GM23248 (cell line): ENCODE measurements around the gene EPPIN.

ENCODE experiments used
- EZH2 ChIP-seq: fragments of 200-600 bp; sonication (generic); IDR thresholded peaks from 2 replicates; pipeline ENCODE4 v1.6.1; 2018; ENCODE audit warnings: antibody characterized with exemption, mild to moderate bottlenecking; ENCODE audit not compliant: insufficient read depth, poor library complexity, severe bottlenecking
- EZH2phosphoT487 ChIP-seq: fragments of 200-600 bp; sonication (generic); IDR thresholded peaks from 2 replicates; pipeline ENCODE4 v1.6.1; 2018; ENCODE audit warnings: antibody characterized with exemption, moderate library complexity, mild to moderate bottlenecking, low read depth; ENCODE audit not compliant: insufficient read depth

- TF ChIP-seq EZH2phosphoT487 (no peak), EZH2 (no peak)
These were observed 48.0 kb upstream of the EPPIN start for GRCh38 chr20:45595235-45595634.
